Right lobe of liver (tissue), 6 donors: ENCODE measurements around the gene CLDN14. TPM values are rescaled to one million over a fixed set of nuclear protein-coding genes. Genes with fewer than 3 reads are reported as not detected.

ENCODE experiments used
- ATAC-seq, 4 donors: fragments of 200-7000 bp; cut with Tn5 transposase; one replicate each; pipeline ENCODE4 v1.9.1; 2020; ENCODE audit warnings: mild to moderate bottlenecking in 4 of 4, moderate library complexity in 4 of 4
- DNase-seq, 3 donors: peaks; one replicate each; pipeline ENCODE4 v3.0.0-alpha.2; 2020
- H3K27ac ChIP-seq, 3 donors: fragments of 200-600 bp; one replicate each; pipeline ENCODE4 v1.8.0; 2022
- H3K27me3 ChIP-seq, 2 donors: fragments of 200-600 bp; one replicate each; pipeline ENCODE4 v1.8.0; 2022
- H3K36me3 ChIP-seq, 4 donors: fragments of 200-600 bp; sonication (generic) in 1 of 4; one replicate each; pipeline versions ENCODE4 v1.5.1 to v1.8.0; 2017 to 2022; ENCODE audit warnings: control low read depth in 1 of 4
- H3K4me1 ChIP-seq, 4 donors: fragments of 200-600 bp; sonication (generic) in 1 of 4; one replicate each; pipeline versions ENCODE4 v1.5.1 to v1.8.0; 2017 to 2022; ENCODE audit warnings: control low read depth in 1 of 4
- H3K4me3 ChIP-seq, 3 donors: fragments of 200-600 bp; one replicate each; pipeline ENCODE4 v1.8.0; 2022
- H3K9me3 ChIP-seq, 4 donors: fragments of 200-600 bp; sonication (generic) in 1 of 4; one replicate each; pipeline versions ENCODE4 v1.5.1 to v1.8.0; 2017 to 2022; ENCODE audit warnings: control low read depth in 1 of 4
- POLR2A ChIP-seq: fragments of 450-650 bp; IDR thresholded peaks from one replicate; pipeline ENCODE4 v1.6.1; 2017; ENCODE audit warnings: antibody characterized with exemption, mild to moderate bottlenecking
- WGBS: methylation state at CpG from one replicate; pipeline ENCODE4 v1.1.6; 2018; ENCODE audit warnings: low coverage, low lambda C conversion rate; ENCODE audit not compliant: insufficient coverage; ENCODE audit errors: missing lambda C conversion rate; 5-methylcytosine and 5-hydroxymethylcytosine counted together
- intact Hi-C, 2 donors: fragments of 100-400 bp; cut with DNase I; formaldehyde crosslinking; loops; one replicate each; pipeline versions ENCODE4 v1.11.2 to v1.14.1; 2022
- total RNA-seq, 6 experiments: library from RNA; depleted of rRNA in 2 of 6; stranded (reverse); fragments of >200 nt in 2 of 6; fragmentation: NEBNext Ultra II Directional in 3 of 6; extraction: Animal tissue kit (Norgen Biotek cat#: 25700) in 3 of 6; gene quantifications; one replicate each; pipeline versions ENCODE4 v1.1.0 to v1.2.4, GENCODE V29; 2016 to 2023
- TF ChIP-seq, protein P1 (sequence below), 4 donors: fragments of 200-600 bp in 3 of 4; fragments of 450-650 bp in 1 of 4; IDR thresholded peaks; one replicate each; pipeline versions ENCODE4 v1.5.1 to v1.8.0; 2016 to 2022; ENCODE audit warnings: antibody characterized with exemption in 4 of 4, mild to moderate bottlenecking in 2 of 4
- donor health status: DM: no; HTN: yes; CAD: no.
- donor health status: DM: no; HTN: no; CAD: no.
- donor health status: DM: no; HTN: no; CAD: no.
- donor health status: DM: no; HTN: yes; CAD: no.
- donor health status: DM: no; HTN: yes; CAD: no.

The CLDN14 gene
- total RNA-seq, 6 experiments from 2014 or later = 9.3 to 16.7 (median 13.0) TPM

- Histone ChIP-seq H3K4me3 (no peak overlapping the region), H3K27me3 (no peaks in the 10 kb centered on the region), H3K9me3 (no peaks in the 10 kb centered on the region), H3K36me3 (no peaks in the 10 kb centered on the region), H3K4me1 (no peaks in the 10 kb centered on the region), H3K27ac (no peak overlapping the region)
- TF ChIP-seq, protein P1, sequence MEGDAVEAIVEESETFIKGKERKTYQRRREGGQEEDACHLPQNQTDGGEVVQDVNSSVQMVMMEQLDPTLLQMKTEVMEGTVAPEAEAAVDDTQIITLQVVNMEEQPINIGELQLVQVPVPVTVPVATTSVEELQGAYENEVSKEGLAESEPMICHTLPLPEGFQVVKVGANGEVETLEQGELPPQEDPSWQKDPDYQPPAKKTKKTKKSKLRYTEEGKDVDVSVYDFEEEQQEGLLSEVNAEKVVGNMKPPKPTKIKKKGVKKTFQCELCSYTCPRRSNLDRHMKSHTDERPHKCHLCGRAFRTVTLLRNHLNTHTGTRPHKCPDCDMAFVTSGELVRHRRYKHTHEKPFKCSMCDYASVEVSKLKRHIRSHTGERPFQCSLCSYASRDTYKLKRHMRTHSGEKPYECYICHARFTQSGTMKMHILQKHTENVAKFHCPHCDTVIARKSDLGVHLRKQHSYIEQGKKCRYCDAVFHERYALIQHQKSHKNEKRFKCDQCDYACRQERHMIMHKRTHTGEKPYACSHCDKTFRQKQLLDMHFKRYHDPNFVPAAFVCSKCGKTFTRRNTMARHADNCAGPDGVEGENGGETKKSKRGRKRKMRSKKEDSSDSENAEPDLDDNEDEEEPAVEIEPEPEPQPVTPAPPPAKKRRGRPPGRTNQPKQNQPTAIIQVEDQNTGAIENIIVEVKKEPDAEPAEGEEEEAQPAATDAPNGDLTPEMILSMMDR (IDR thresholded peaks at IDR 0.05) = no peak
- TF ChIP-seq POLR2A = no peak
- no peak for DNase-seq
- WGBS = 79% methylated on average over 6 of the region's 9 CpGs
- intact Hi-C loops = no loop called here
- ATAC-seq = no peak
Measured at GRCh38 chr21:36524477-36524876, 44.6 kb upstream of the CLDN14 start.

DNA sequence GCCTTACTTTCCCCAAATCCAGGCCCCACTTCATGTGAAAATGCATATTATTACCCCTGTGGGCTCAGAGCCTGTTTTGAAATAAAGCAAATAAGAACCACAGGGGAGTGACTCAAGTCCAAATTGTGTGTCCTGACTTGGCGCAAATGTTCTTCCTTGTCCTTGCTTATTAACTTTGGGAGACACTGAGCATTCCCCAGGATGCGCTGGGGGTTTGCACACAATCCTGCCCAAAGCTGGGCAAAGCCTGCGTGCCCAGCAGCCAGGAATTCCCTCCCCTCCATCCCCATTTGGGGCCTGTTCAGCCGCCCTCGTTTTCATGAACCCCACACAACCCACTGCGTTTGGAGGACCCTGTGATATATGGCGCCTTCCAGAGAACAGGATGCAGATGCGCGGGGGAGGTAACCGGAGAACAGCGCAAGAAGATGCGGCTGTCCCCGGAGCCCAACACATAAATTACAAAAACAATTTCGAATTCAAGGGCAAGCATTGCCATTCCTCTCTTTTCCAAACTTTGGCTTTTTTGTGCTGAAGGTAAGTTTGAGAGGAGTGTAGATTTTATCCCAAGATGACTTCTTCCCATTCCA lies 42.4 kb upstream of the CLDN14 start:
- WGBS = 83% methylated on average over 10 of the region's 14 CpGs
- Histone ChIP-seq H3K27me3 (no peaks in the 10 kb centered on the region), H3K4me1 (no peaks in the 10 kb centered on the region), H3K36me3 (no peaks in the 10 kb centered on the region), H3K27ac (no peak overlapping the region), H3K4me3 (no peak overlapping the region), H3K9me3 (no peaks in the 10 kb centered on the region)
- no peak for ATAC-seq
- DNase-seq = no peak
- TF ChIP-seq, protein P1 (IDR thresholded peaks at IDR 0.05) = no peak
- TF ChIP-seq POLR2A = no peak
- intact Hi-C loops = no loop called here

- intact Hi-C loops = no loop called here
- no peaks in the 10 kb centered on the region for H3K27me3 ChIP-seq
- H3K27ac ChIP-seq = no peak overlapping the region
- no peak for ATAC-seq
- H3K36me3 ChIP-seq = no peaks in the 10 kb centered on the region
- no peaks in the 10 kb centered on the region for H3K4me1 ChIP-seq
- 79% methylated on average over 8 of the region's 10 CpGs for WGBS
- no peak overlapping the region for H3K4me3 ChIP-seq
- H3K9me3 ChIP-seq = no peaks in the 10 kb centered on the region
- no peak for TF ChIP-seq POLR2A
- TF ChIP-seq, protein P1 (IDR thresholded peaks at IDR 0.05) = no peak
- DNase-seq = no peak
Measured at GRCh38 chr21:36518883-36519492, 39.1 kb upstream of the CLDN14 start.

DNA sequence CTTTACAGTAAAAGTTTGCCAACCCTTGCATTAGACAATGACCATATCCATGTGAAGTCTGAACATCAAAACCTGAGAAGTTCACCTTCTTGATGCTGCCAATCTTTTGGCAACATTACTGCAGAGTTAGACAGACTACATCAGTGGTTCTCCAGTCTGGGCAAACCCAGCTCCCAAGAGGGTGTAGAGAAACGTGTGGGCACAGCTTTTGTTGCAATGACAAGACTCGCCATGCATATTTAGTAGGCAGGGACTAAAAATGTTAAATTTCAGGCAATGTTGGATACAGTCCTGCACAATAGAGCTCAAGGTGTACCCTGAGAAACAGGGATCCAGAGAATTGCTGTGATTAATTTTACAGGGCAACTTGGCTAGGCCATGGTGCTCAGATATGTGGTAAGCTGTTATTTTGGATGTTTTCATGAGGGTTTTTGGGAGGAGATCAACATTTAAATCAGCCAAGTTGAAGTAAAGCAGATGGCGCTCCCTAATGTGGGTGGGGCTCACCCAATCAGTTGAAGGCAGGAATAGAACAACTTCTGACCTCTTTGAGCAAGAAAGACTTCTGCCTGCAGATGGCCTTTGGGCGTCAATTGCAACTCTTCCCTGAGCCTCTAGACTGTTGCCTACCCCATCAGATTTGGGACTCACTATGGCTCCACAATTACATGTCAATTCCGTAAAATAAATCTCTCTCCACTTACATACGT lies 37.6 kb upstream of the CLDN14 start:
- no peak for DNase-seq
- intact Hi-C loops = no loop called here
- TF ChIP-seq POLR2A = no peak
- TF ChIP-seq, protein P1 (IDR thresholded peaks at IDR 0.05) = no peak
- Histone ChIP-seq H3K27me3 (no peaks in the 10 kb centered on the region), H3K4me3 (no peak overlapping the region), H3K9me3 (no peaks in the 10 kb centered on the region), H3K27ac (no peak overlapping the region), H3K4me1 (no peaks in the 10 kb centered on the region), H3K36me3 (no peaks in the 10 kb centered on the region)
- ATAC-seq = no peak
- 72% methylated on average over 3 of the region's 6 CpGs for whole genome bisulfite sequencing
